Fibroblast of upper back skin (primary cell): ENCODE measurements around the gene PLPP1.

Experiments
- DNase-seq: peaks from one replicate; pipeline ENCODE4 v3.0.0-alpha.2; 2013

The PLPP1 gene

DNA sequence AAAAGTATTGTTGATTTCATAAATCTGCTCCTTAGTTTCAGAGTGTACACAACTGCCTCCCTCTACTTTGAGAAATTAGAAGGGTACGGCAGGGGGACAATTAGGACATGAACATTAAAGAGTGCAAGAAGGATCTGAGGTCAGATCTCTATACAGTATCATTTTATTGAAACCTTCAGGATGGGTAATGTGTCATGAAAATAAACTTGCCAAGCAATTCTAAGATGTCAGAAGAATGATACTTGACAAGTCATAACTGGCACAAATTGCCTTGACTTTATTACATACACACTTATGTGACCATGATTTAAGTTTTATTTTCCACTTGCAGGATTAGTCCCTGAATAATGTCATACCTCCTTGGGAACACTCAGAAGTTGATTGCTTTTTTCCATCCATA is 92.8 kb downstream of the PLPP1 start:
- no peak for DNase-seq

- no peak for DNase-seq
These were observed 93.5 kb downstream of the PLPP1 start for GRCh38 chr5:55441107-55441771.

- peak; percentile 60 for DNase-seq
These were observed 94.5 kb downstream of the PLPP1 start for GRCh38 chr5:55440188-55440646.

GRCh38 chr5:55438998-55439397 is 95.8 kb downstream of the PLPP1 start:
- peak; percentile 92 for DNase-seq

GRCh38 chr5:55437859-55438206 is 96.9 kb downstream of the PLPP1 start:
- DNase-seq: no peak

- no peak for DNase-seq
These were observed 97.3 kb downstream of the PLPP1 start for GRCh38 chr5:55437452-55437851.

GRCh38 chr5:55432549-55432948 is 102.2 kb downstream of the PLPP1 start:
- no peak for DNase-seq

DNA sequence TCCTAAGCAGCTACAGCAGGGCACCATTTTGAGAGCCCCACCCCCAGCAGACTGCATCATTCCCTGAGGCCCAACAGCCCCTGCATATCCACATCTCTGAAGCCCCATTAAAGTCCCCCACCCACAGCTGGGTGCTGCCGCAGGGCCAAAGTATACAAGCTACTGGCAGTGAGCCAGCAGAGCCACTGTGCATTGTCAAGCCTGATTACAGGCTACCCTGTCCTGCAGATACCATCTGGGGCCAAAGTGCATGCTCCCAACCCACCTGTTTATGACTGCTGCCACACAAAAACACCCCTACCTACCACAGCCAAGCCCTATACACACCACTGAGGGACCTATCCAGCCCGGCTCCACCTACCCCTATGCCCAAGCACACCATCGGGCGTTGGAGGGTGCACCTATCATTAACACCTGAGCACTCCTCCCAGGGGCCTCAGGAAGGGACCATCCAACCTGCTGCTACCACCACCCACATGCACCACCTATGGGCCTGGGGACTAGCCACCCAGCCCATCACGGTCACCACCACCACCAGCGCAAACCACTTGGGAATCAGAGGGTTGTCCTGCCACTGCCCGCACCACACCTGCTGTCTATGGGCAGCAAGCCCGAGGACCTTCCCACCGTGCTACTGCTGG is 105.0 kb downstream of the PLPP1 start:
- no peak for DNase-seq

DNA sequence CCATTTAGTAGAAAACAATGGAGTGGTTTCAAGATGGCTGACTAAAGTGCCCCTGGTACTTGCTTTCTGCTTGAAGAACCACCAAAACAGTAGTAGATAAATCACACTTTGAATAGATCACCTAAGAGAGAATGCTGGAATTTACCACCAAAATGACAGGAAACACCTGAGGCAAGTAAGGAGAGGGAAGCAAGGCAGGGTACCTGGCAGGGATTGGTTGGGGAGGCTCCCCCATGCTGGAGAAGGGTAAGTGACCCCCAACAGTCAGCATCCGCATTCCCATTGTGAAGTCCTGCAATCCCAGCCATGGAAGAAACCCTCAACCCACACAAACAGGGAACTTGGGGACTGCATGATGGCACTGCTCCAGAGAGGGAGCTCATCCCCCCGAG is 105.5 kb downstream of the PLPP1 start:
- no peak for DNase-seq

GRCh38 chr5:55427157-55427556 is 107.6 kb downstream of the PLPP1 start:
- peak; percentile 49 for DNase-seq

GRCh38 chr5:55426455-55426854 is 108.3 kb downstream of the PLPP1 start:
- no peak for DNase-seq

DNA sequence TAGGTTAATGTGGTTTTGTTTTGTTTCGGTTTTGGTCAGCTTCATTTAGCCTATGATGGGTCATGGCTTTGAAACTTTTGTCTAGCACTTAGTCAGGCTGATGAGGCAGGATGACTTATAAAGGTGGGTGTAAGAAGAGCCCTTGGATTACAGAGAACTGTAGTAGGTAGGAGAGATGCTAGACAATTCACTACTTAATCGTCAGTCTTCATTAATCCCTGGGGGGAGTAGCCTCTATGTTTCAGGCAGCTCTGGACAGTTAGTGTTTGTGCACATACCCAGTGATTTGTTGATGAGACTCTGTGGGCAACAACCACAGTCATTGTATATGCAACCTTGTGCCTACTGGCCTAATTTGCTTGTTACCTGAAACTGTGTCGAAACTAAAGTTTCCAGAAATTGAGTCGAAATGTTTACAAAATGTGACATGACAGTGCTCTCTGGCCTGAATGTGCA is 113.7 kb downstream of the PLPP1 start:
- DNase-seq: no peak

DNA sequence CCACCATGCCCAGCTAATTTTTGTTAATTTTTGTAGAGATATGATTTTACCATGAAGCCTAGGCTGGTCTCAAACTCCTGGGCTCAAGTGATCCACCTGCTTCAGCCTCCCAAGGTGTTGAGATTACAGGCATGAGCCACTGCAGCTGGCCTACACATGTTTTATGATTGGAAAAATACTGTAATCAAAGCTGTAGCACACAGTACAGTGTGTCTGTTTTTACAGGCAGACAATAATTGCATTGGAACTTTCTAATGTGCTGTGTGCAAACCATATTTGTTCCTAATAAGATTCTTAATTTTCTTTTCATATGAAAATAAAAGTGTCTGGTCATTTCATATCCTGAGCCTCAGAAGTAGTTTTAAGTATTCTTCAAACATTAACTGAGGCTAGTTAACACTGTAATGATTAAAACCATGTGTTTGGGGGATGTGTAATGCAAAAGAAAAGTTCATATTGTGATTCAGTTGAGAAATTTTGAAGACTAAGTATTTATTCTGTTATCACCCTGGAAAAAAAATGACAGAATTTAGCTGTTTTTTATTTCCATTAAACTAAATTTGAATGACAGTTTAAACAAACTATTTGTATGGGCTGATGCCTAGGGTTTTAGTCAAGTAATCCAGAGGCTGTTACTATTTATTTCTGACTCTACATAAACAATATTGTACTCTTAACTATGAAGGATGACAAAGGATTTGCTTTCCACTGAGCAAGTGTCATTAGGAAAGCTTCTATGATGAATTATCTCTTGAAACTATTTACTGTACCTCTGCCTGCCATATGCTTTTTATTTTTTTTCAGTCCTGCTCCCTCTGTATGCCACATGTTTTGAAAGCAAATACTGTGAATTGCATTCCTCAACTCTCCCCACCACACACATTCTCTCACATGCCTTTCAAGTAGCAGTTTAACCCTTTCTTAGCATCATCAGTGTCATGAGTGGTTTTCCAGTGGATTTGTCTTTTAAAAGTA is 115.5 kb downstream of the PLPP1 start:
- peak; percentile 94 for DNase-seq

DNA sequence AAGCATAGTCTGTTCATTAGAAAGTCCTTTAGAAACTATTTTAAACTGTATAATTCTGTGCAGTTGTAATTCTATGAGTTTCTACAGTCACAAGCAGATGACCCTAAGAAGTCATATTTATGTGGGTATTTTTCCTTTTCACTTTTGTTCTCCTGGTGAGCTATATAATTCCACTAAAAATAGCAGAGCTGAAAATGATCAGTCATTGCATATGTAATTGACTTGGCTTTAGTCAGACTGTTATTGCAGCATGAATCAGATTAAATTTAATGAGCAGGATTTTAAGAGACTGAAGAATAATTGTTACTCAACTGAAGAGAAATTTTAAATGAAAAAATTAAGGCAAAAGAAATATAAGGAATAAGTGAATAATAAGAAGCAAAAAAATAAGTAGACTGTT is 118.5 kb downstream of the PLPP1 start:
- peak; percentile 37 for DNase-seq

GRCh38 chr5:55415071-55415470 is 119.7 kb downstream of the PLPP1 start:
- no peak for DNase-seq

DNA sequence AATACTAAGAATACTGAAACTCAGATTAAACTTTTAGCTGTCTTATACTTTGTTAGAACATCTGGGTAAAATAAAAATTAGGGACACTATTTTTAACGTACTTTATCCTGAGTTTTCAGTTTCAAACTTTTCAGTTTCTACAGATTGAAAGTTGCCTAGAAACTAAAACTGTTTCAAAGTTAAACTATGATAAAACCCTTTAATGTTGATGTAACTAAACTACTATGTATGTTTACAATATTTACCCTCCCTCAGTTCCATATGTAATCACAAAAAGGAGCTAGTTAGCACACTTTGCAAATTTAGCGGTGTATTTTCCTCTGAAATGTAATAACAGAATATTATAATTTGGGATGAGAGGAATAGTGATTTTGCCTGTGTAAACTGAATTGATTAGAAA is 121.1 kb downstream of the PLPP1 start:
- no peak for DNase-seq

- DNase-seq: peak; percentile 20
These were observed 122.9 kb downstream of the PLPP1 start for GRCh38 chr5:55411876-55412275.

DNA sequence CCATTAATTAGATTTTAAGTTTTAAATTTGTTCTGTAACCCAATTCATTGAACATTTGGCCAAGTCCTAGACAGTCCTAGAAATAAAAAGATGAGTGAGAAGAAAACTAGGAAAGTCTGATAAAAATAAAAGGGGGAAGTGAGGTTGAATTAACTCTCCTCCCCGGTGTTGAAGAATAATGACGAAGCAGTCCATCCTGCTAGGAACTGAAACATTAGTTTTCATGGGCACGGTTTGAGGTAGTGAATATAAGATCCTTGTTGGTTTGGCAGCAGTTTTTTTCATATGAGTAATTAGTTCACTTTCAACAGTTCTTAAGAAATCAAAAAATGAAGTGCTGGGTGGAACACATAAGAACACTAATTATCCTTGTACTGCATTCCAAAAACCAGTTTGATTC is 123.9 kb downstream of the PLPP1 start:
- no peak for DNase-seq

- no peak for DNase-seq
These were observed 125.0 kb downstream of the PLPP1 start for GRCh38 chr5:55409775-55410174.

DNA sequence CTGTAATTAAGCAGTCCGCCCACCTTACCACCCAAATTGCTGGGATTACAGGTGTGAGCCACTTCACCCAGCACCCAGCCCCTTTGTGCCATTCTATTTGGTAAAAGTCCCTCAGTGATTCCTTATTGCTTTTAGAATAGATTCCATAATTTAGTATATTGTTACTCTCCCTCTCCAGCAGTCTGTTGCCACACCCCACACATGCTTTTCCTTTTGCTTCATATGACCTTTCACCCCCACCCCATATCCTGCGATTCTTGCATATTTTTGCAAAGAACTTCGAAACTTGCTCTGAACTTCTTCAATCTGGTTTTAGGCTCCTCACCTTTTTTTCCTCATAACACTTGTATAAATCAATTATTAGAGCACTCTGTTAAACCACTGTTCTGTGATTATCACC is 126.8 kb downstream of the PLPP1 start:
- DNase-seq: no peak

- DNase-seq: peak; percentile 64
These were observed 127.6 kb downstream of the PLPP1 start for GRCh38 chr5:55407059-55407684.

DNA sequence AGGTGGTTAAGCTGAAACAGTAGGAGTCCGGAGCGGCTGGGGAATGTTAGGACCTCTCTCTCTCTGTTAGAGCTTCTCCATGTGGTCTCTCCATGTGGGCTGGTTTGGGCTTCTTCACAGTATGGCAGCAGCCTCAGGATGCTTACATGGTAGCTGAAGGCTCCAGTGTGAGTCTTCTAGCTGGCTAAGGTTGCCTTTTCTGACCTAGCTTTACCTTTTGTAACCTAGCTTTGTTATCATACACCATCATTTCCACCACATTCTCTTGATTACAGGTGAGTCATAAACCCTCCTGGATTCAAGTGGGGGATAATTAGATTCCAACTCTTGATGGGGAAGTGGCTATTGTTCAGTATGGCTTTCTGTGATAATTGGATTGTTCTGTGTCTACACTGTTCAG is 128.5 kb downstream of the PLPP1 start:
- DNase-seq: no peak

DNA sequence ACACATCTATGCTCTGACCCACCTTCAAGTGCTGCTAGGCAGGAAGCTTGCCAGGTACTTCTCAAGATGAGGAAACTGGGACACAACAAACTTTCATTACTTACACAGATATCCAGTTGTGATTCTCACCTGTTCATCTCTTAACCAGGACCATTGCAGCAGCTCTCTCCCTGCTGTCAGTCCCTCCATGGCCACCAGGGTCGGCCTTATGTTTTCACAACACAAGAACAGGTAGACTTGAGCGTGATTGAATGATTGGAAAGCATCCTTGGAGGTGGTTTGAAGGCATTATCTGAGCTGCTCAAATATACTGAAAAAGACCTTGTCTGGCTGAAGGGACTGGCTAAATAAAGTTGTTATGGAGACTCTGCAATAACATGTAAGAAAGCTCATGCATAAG is 132.6 kb downstream of the PLPP1 start:
- DNase-seq: no peak
